ENCODE results near the gene GCAT. TPM values are rescaled to one million over a fixed set of nuclear protein-coding genes. Genes with fewer than 3 reads are reported as not detected.

GCAT gene
- total and polyA plus RNA-seq, 9 of the 15 experiments (the other 6 are each of a cell fraction or from before 2014, with no cell fraction given) = 1.9 to 69.9 (median 26.4) TPM

DNA sequence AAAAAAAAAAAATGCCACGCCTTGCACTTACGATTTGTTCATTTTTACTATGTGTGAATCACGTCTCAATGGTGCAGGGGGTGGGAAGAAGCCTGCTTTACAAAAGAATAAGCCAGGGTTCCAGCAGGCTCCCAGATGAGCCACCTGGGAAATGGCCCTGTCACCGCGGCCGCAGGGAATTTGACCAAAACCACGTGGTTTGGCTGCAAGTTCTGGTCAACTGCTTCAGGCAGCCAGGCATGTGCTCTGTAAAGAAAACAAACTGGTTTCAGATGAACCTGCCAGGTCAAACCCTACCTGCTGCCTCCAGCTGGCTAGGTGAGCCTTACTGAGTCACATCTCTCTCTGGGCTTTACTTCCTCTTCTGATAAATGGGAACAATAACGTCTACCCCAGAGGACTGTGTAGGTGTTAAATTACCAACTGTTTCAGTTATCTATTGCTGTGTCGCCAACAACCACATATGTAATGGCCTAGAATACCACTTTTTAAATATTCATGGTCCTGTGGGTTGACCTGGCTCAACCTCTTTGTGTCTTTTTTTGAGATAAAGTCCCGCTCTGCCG, 30.5 kb upstream of the GCAT start (continued):
- TF ChIP-seq ZEB2 (IDR thresholded peaks at IDR 0.05) = peak; percentile 58; the same call in 1 of the 2 replicates
- peak; percentile 85 for TF ChIP-seq BCOR (IDR thresholded peaks at IDR 0.05)
- peak; percentile 55; the same call in 1 of the 2 replicates for TF ChIP-seq TAL1 (IDR thresholded peaks at IDR 0.05)
- peak; percentile 39; the same call in 1 of the 2 replicates for TF ChIP-seq RAD51 (IDR thresholded peaks at IDR 0.05; ENCODE audit: borderline replicate concordance, low read depth)
- 0 out of 2 replicates have a peak, but pooled peaks have one; percentile 22 for TF ChIP-seq ESRRA (IDR thresholded peaks at IDR 0.05; ENCODE audit: borderline replicate concordance, low read depth)
- TF ChIP-seq GABPB1 (CRISPR knock-in tag; IDR thresholded peaks at IDR 0.05) = 0 out of 2 replicates have a peak, but pooled peaks have one; percentile 24
- TF ChIP-seq TFAP4 (CRISPR knock-in tag; IDR thresholded peaks at IDR 0.05; ENCODE audit: borderline replicate concordance) = peak; percentile 63
- peak in 1 of 2 experiments; percentile 30; a peak in 1 of 4 replicates for TF ChIP-seq TRIM24 (IDR thresholded peaks at IDR 0.05)
- TF ChIP-seq CHD4 (IDR thresholded peaks at IDR 0.05; ENCODE audit: insufficient read depth, insufficient replicate concordance, low read depth, low read length, poor library complexity, severe bottlenecking) = no peak
- TF ChIP-seq HDAC1 (IDR thresholded peaks at IDR 0.05) = peak in 1 of 2 experiments; percentile 64; a peak in 1 of 4 replicates
- no peak for TF ChIP-seq ZNF212 (CRISPR knock-in tag; IDR thresholded peaks at IDR 0.05)
- TF ChIP-seq, protein P1, sequence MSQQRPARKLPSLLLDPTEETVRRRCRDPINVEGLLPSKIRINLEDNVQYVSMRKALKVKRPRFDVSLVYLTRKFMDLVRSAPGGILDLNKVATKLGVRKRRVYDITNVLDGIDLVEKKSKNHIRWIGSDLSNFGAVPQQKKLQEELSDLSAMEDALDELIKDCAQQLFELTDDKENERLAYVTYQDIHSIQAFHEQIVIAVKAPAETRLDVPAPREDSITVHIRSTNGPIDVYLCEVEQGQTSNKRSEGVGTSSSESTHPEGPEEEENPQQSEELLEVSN (IDR thresholded peaks at IDR 0.05; ENCODE audit: borderline replicate concordance in 1 of 2, extremely low read depth in 1 of 2, insufficient read depth in 1 of 2, insufficient read length in 1 of 2, low read depth in 1 of 2, low read length in 1 of 2, poor library complexity in 1 of 2, severe bottlenecking in 1 of 2) = peak in 1 of 2 experiments; percentile 56
- TF ChIP-seq ZNF79 (CRISPR knock-in tag; IDR thresholded peaks at IDR 0.05; ENCODE audit: low read depth) = no peak
- TF ChIP-seq KDM1A (IDR thresholded peaks at IDR 0.05) = peak; percentile 96; a peak in 3 of 4 replicates
- TF ChIP-seq, protein P2, sequence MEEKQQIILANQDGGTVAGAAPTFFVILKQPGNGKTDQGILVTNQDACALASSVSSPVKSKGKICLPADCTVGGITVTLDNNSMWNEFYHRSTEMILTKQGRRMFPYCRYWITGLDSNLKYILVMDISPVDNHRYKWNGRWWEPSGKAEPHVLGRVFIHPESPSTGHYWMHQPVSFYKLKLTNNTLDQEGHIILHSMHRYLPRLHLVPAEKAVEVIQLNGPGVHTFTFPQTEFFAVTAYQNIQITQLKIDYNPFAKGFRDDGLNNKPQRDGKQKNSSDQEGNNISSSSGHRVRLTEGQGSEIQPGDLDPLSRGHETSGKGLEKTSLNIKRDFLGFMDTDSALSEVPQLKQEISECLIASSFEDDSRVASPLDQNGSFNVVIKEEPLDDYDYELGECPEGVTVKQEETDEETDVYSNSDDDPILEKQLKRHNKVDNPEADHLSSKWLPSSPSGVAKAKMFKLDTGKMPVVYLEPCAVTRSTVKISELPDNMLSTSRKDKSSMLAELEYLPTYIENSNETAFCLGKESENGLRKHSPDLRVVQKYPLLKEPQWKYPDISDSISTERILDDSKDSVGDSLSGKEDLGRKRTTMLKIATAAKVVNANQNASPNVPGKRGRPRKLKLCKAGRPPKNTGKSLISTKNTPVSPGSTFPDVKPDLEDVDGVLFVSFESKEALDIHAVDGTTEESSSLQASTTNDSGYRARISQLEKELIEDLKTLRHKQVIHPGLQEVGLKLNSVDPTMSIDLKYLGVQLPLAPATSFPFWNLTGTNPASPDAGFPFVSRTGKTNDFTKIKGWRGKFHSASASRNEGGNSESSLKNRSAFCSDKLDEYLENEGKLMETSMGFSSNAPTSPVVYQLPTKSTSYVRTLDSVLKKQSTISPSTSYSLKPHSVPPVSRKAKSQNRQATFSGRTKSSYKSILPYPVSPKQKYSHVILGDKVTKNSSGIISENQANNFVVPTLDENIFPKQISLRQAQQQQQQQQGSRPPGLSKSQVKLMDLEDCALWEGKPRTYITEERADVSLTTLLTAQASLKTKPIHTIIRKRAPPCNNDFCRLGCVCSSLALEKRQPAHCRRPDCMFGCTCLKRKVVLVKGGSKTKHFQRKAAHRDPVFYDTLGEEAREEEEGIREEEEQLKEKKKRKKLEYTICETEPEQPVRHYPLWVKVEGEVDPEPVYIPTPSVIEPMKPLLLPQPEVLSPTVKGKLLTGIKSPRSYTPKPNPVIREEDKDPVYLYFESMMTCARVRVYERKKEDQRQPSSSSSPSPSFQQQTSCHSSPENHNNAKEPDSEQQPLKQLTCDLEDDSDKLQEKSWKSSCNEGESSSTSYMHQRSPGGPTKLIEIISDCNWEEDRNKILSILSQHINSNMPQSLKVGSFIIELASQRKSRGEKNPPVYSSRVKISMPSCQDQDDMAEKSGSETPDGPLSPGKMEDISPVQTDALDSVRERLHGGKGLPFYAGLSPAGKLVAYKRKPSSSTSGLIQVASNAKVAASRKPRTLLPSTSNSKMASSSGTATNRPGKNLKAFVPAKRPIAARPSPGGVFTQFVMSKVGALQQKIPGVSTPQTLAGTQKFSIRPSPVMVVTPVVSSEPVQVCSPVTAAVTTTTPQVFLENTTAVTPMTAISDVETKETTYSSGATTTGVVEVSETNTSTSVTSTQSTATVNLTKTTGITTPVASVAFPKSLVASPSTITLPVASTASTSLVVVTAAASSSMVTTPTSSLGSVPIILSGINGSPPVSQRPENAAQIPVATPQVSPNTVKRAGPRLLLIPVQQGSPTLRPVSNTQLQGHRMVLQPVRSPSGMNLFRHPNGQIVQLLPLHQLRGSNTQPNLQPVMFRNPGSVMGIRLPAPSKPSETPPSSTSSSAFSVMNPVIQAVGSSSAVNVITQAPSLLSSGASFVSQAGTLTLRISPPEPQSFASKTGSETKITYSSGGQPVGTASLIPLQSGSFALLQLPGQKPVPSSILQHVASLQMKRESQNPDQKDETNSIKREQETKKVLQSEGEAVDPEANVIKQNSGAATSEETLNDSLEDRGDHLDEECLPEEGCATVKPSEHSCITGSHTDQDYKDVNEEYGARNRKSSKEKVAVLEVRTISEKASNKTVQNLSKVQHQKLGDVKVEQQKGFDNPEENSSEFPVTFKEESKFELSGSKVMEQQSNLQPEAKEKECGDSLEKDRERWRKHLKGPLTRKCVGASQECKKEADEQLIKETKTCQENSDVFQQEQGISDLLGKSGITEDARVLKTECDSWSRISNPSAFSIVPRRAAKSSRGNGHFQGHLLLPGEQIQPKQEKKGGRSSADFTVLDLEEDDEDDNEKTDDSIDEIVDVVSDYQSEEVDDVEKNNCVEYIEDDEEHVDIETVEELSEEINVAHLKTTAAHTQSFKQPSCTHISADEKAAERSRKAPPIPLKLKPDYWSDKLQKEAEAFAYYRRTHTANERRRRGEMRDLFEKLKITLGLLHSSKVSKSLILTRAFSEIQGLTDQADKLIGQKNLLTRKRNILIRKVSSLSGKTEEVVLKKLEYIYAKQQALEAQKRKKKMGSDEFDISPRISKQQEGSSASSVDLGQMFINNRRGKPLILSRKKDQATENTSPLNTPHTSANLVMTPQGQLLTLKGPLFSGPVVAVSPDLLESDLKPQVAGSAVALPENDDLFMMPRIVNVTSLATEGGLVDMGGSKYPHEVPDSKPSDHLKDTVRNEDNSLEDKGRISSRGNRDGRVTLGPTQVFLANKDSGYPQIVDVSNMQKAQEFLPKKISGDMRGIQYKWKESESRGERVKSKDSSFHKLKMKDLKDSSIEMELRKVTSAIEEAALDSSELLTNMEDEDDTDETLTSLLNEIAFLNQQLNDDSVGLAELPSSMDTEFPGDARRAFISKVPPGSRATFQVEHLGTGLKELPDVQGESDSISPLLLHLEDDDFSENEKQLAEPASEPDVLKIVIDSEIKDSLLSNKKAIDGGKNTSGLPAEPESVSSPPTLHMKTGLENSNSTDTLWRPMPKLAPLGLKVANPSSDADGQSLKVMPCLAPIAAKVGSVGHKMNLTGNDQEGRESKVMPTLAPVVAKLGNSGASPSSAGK (IDR thresholded peaks at IDR 0.05) = peak; percentile 82
